GM19395 (cell line): Measurements from ENCODE around the gene GOLGA2.

Experiments
- ATAC-seq: cut with Tn5 transposase; IDR thresholded peaks from one replicate; pipeline ENCODE4 v1.9.1; 2021; ENCODE audit warnings: mild to moderate bottlenecking, moderate library complexity; ENCODE audit not compliant: unreplicated experiment

GOLGA2 gene

DNA sequence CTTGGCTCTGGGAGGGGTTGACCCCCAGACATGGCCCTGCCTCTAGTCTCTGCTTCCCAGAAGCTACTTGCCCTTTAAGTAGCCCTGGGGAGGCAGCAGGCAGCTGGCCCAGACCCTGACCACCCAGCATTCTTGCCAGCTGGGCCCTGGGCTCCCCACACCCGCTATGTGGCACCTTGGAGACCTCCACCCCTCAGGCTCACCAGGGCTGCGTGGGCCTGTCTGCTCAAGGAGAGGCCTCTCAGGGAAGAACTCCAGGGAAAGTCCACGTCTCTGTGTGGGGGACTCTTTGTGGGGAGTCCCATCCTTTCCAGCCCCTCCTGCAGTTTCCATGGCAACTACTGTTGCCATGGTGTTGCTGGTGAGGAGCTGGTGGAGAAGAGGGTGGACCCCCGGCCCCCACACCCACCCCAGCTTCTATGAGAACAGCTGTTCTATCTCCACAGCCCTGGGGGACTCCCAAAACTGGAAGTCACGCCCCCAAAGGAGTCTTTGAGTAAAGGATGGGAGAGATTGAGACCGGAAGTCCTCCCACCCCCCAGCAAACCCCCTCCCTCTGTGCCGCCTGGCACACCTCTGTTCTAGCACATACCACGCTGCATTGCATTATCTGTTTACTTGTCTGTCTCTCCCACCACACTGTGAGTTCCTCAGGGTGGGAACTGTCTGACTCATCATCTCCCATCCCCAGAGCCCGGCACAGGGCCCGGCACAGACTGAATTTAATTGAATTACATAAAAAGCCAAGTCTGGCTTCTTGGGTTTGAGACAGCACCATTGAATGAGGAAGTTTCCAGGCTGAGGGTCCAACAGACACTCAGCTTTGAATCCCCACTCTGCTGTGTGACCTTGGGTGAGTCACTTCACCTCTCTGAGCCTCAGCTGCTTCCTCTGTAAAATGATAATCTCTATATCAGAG lies 60.1 kb downstream of the GOLGA2 start:
- ATAC-seq = no peak

- ATAC-seq = no peak
Measured at GRCh38 chr9:128214571-128215490, 61.0 kb downstream of the GOLGA2 start.

DNA sequence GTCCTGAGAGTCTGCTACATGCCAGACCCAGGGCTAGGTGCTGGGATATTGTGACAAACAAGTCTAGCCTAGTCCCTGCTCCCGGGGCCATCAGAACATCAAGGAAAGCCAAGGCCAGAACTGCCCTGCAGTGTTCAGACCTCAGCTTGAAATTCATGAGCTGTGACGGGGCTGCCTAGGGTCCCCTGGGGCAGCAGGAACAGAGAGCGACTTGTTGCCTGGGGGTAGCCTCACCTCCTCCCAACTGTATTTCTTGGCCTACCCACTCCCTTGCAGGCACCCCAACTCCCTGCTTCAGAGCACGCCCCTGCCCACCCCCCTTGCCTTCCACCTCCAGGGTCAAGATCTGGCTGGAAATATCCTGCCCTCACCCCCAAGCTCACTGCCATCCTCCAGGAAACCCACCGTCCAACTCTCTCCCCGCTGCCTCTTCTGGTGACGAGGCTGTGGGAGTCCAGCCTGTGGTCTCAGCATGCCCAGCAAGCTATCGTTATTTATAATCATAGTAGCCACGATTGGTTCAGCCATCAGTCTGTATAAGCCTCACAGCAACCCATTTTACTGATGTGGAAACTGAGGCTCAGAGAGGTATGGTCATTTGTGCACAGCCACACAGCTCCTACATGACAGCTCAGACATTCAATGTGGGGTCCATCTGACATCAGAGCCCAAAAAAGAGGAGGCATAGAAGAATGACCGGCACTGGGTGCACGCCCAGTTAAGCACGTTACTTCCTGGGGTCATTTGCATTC lies 61.9 kb downstream of the GOLGA2 start:
- ATAC-seq = no peak

DNA sequence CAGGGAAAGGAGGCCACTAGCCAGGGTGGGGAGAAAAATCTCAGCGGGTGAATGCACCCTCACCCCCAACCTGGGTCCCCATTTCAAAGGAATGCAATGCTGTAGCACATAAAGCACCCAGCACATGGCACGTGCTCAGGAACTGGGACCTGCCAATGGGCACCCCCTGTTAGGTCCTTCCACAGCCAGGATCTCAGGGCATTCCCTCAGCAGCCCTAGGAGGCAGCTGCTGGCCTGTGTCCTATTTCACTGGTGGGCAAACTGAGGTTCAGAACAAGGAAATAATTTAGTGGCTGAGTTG lies 63.9 kb downstream of the GOLGA2 start:
- ATAC-seq = no peak

GRCh38 chr9:128211186-128211980 lies 64.4 kb downstream of the GOLGA2 start:
- no peak for ATAC-seq

- no peak for ATAC-seq
Measured at GRCh38 chr9:128208946-128209669, 66.7 kb downstream of the GOLGA2 start.

DNA sequence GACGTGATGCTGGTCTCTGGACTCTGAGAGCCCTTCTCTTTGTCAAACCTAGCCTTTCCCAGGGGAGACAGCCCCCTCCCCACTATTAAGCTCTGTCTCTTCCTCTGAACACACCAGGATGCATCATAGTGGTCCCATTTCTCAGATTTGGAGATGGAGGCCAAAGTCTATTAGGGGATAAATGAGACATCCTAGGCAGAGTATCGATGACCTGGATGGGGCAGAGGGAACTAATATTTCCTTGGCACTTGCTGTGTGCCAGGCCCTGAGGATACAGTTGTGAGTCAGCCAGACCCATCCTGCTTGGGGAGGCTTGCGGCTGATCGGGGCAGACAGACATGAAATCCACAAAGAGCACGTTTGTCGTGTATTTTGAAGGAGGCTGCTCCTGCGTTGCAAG lies 67.4 kb downstream of the GOLGA2 start:
- no peak for ATAC-seq

GRCh38 chr9:128206916-128207910 lies 68.6 kb downstream of the GOLGA2 start:
- ATAC-seq = no peak

GRCh38 chr9:128206484-128206883 lies 69.3 kb downstream of the GOLGA2 start:
- no peak for ATAC-seq
